Activated CD4-positive, alpha-beta memory T cell treated with anti-CD3 and anti-CD28 coated beads for 36 hours (primary cell): ENCODE results near the gene CCDC141. TPM values are rescaled to one million over a fixed set of nuclear protein-coding genes. Genes with fewer than 3 reads are reported as not detected.

Experiments
- CTCF ChIA-PET: fragments of 350-600 bp; sonication (Branson Sonifier 250); formaldehyde crosslinking; loops from one replicate; lab custom pipeline; 2021; ENCODE audit warnings: antibody characterized with exemption, inconsistent platforms; lab: Charles Lee
- POLR2A ChIA-PET: fragments of 350-600 bp; sonication (Branson Sonifier 250); formaldehyde crosslinking; loops from one replicate; lab custom pipeline; 2021; ENCODE audit warnings: antibody characterized with exemption; lab: Charles Lee
- DNase-seq: peaks from one replicate; pipeline ENCODE4 v3.0.0-alpha.2; 2020
- H3K27ac Mint-ChIP-seq: one replicate; pipeline ENCODE4 v1.8.0; 2021; ENCODE audit warnings: mixed read lengths
- H3K27me3 Mint-ChIP-seq: one replicate; pipeline ENCODE4 v1.8.0; 2021; ENCODE audit warnings: mixed read lengths
- H3K36me3 Mint-ChIP-seq: one replicate; pipeline ENCODE4 v1.8.0; 2021; ENCODE audit warnings: mixed read lengths
- H3K4me1 Mint-ChIP-seq: one replicate; pipeline ENCODE4 v1.8.0; 2021; ENCODE audit warnings: low read depth, mixed read lengths
- H3K4me3 Mint-ChIP-seq: one replicate; pipeline ENCODE4 v1.8.0; 2021; ENCODE audit warnings: mild to moderate bottlenecking, mixed read lengths
- H3K9me3 Mint-ChIP-seq: one replicate; pipeline ENCODE4 v1.8.0; 2021; ENCODE audit warnings: mixed read lengths
- intact Hi-C: fragments of 100-400 bp; cut with micrococcal nuclease; formaldehyde crosslinking; loops from one replicate; pipeline ENCODE4 v1.15.1; 2023
- total RNA-seq, 2 experiments: library from RNA; stranded (reverse); gene quantifications; one replicate each; pipeline ENCODE4 v1.2.3, GENCODE V29; 2021

Gene CCDC141
- total RNA-seq, 2 experiments from 2014 or later: 0.93 to 1.3 TPM

GRCh38 chr2:178951266-178952006, 98.5 kb downstream of the CCDC141 start:
- H3K27me3 Mint-ChIP-seq: no peaks in the 10 kb centered on the region
- no peak overlapping the region for H3K4me3 Mint-ChIP-seq
- ChIA-PET POLR2A (interaction anchor here (0.6 kb wide), 1 partner anchor 136 kb away, joined by 4 read pairs; no protein-coding TSS in a partner anchor), CTCF (no interaction called here)
- no peaks in the 10 kb centered on the region for H3K36me3 Mint-ChIP-seq
- H3K4me1 Mint-ChIP-seq: no peaks in the 10 kb centered on the region
- no peaks in the 10 kb centered on the region for H3K9me3 Mint-ChIP-seq
- DNase-seq: no peak
- H3K27ac Mint-ChIP-seq: no peak overlapping the region
- intact Hi-C loops: no loop called here

- H3K27me3 Mint-ChIP-seq: no peaks in the 10 kb centered on the region
- H3K4me1 Mint-ChIP-seq: no peaks in the 10 kb centered on the region
- ChIA-PET POLR2A (no interaction called here), CTCF (interaction anchor here (1.1 kb wide), 1 partner anchor 180 kb away, joined by 3 read pairs; no protein-coding TSS in a partner anchor)
- DNase-seq: no peak
- intact Hi-C loops: no loop called here
- H3K27ac Mint-ChIP-seq: no peak overlapping the region
- no peaks in the 10 kb centered on the region for H3K9me3 Mint-ChIP-seq
- H3K4me3 Mint-ChIP-seq: no peak overlapping the region
- no peaks in the 10 kb centered on the region for H3K36me3 Mint-ChIP-seq
Measured at GRCh38 chr2:178949584-178949983, 100.4 kb downstream of the CCDC141 start.

- H3K36me3 Mint-ChIP-seq: no peaks in the 10 kb centered on the region
- intact Hi-C loops: no loop called here
- no peaks in the 10 kb centered on the region for H3K27me3 Mint-ChIP-seq
- H3K4me1 Mint-ChIP-seq: no peaks in the 10 kb centered on the region
- H3K27ac Mint-ChIP-seq: no peak overlapping the region
- no peaks in the 10 kb centered on the region for H3K9me3 Mint-ChIP-seq
- no peak overlapping the region for H3K4me3 Mint-ChIP-seq
- CTCF ChIA-PET: interaction anchor here (1.0 kb wide), 1 partner anchor 58 kb away, joined by 3 read pairs; no protein-coding TSS in a partner anchor
- no peak for DNase-seq
- POLR2A ChIA-PET: no interaction called here
Measured at GRCh38 chr2:178949151-178949550, 100.8 kb downstream of the CCDC141 start.

- intact Hi-C loops: no loop called here
- Mint-ChIP-seq H3K4me3 (no peak overlapping the region), H3K4me1 (no peaks in the 10 kb centered on the region), H3K36me3 (no peaks in the 10 kb centered on the region), H3K27ac (no peak overlapping the region), H3K27me3 (no peaks in the 10 kb centered on the region), H3K9me3 (no peaks in the 10 kb centered on the region)
- POLR2A ChIA-PET: no interaction called here
- CTCF ChIA-PET: interaction anchor here (1.8 kb wide), 1 partner anchor 183 kb away, joined by 5 read pairs; no protein-coding TSS in a partner anchor
- DNase-seq: no peak
Measured at GRCh38 chr2:178947006-178947405, 102.9 kb downstream of the CCDC141 start.

- no peak overlapping the region for H3K4me3 Mint-ChIP-seq
- H3K4me1 Mint-ChIP-seq: no peaks in the 10 kb centered on the region
- H3K36me3 Mint-ChIP-seq: no peaks in the 10 kb centered on the region
- ChIA-PET CTCF (no interaction called here), POLR2A (no interaction called here)
- intact Hi-C loops: no loop called here
- no peak for DNase-seq
- H3K9me3 Mint-ChIP-seq: no peaks in the 10 kb centered on the region
- H3K27me3 Mint-ChIP-seq: no peaks in the 10 kb centered on the region
- H3K27ac Mint-ChIP-seq: no peak overlapping the region
Measured at GRCh38 chr2:178946494-178946893, 103.4 kb downstream of the CCDC141 start.

- Mint-ChIP-seq H3K27ac (no peak overlapping the region), H3K27me3 (no peaks in the 10 kb centered on the region), H3K36me3 (no peaks in the 10 kb centered on the region), H3K4me1 (no peaks in the 10 kb centered on the region), H3K4me3 (no peak overlapping the region), H3K9me3 (no peaks in the 10 kb centered on the region)
- ChIA-PET CTCF (interaction anchor here (0.6 kb wide), 1 partner anchor 17 kb away, joined by 3 read pairs; no protein-coding TSS in a partner anchor), POLR2A (no interaction called here)
- DNase-seq: no peak
- intact Hi-C loops: no loop called here
Measured at GRCh38 chr2:178943745-178944144, 106.2 kb downstream of the CCDC141 start.

GRCh38 chr2:178934571-178934970, 115.4 kb downstream of the CCDC141 start:
- Mint-ChIP-seq H3K27me3 (peaks cover 2% of the 10 kb centered on the region), H3K4me3 (no peak overlapping the region), H3K9me3 (peaks cover 13% of the 10 kb centered on the region), H3K27ac (no peak overlapping the region), H3K36me3 (peaks cover 11% of the 10 kb centered on the region), H3K4me1 (no peaks in the 10 kb centered on the region)
- no peak for DNase-seq
- ChIA-PET POLR2A (no interaction called here), CTCF (no interaction called here)
- intact Hi-C loops: no loop called here

GRCh38 chr2:178933493-178933892, 116.4 kb downstream of the CCDC141 start:
- POLR2A ChIA-PET: no interaction called here
- peaks cover 13% of the 10 kb centered on the region for H3K9me3 Mint-ChIP-seq
- intact Hi-C loops: no loop called here

GRCh38 chr2:178928077-178928476, 121.9 kb downstream of the CCDC141 start:
- ChIA-PET POLR2A (no interaction called here), CTCF (interaction anchor here (1.7 kb wide), 1 partner anchor 15 kb away, joined by 6 read pairs; no protein-coding TSS in a partner anchor)
- DNase-seq: no peak
- H3K36me3 Mint-ChIP-seq: peaks cover 2% of the 10 kb centered on the region
- no peak overlapping the region for H3K27ac Mint-ChIP-seq
- no peak overlapping the region for H3K4me3 Mint-ChIP-seq
- peaks cover 3% of the 10 kb centered on the region for H3K27me3 Mint-ChIP-seq
- no peaks in the 10 kb centered on the region for H3K4me1 Mint-ChIP-seq
- intact Hi-C loops: no loop called here
- peaks cover 4% of the 10 kb centered on the region for H3K9me3 Mint-ChIP-seq

More at GRCh38 chr2:178933493-178933892, 116.4 kb downstream of the CCDC141 start:
- H3K36me3 Mint-ChIP-seq: peaks cover 11% of the 10 kb centered on the region
- peaks cover 2% of the 10 kb centered on the region for H3K27me3 Mint-ChIP-seq
- no peak overlapping the region for H3K27ac Mint-ChIP-seq
- CTCF ChIA-PET: no interaction called here
- no peak for DNase-seq
- no peak overlapping the region for H3K4me3 Mint-ChIP-seq
- H3K4me1 Mint-ChIP-seq: no peaks in the 10 kb centered on the region

- POLR2A ChIA-PET: no interaction called here
- Mint-ChIP-seq H3K36me3 (peaks cover 2% of the 10 kb centered on the region), H3K4me3 (no peak overlapping the region), H3K27me3 (peaks cover 3% of the 10 kb centered on the region), H3K9me3 (peaks cover 4% of the 10 kb centered on the region), H3K4me1 (no peaks in the 10 kb centered on the region), H3K27ac (no peak overlapping the region)
- no peak for DNase-seq
- intact Hi-C loops: no loop called here
- CTCF ChIA-PET: interaction anchor here (0.7 to 1.7 kb wide), 7 partner anchors 12 to 227 kb away, joined by 3 to 6 read pairs (median 3); no protein-coding TSS in a partner anchor
Measured at GRCh38 chr2:178927173-178927572, 122.8 kb downstream of the CCDC141 start.

- ChIA-PET POLR2A (no interaction called here), CTCF (interaction anchor here (1.0 kb wide), 1 partner anchor 12 kb away, joined by 4 read pairs; no protein-coding TSS in a partner anchor)
- Mint-ChIP-seq H3K27ac (no peak overlapping the region), H3K4me1 (no peaks in the 10 kb centered on the region), H3K4me3 (no peak overlapping the region), H3K9me3 (no peaks in the 10 kb centered on the region), H3K36me3 (no peaks in the 10 kb centered on the region), H3K27me3 (peaks cover 3% of the 10 kb centered on the region)
- no peak for DNase-seq
- intact Hi-C loops: no loop called here
Measured at GRCh38 chr2:178924817-178925216, 125.1 kb downstream of the CCDC141 start.

- no peak overlapping the region for H3K27ac Mint-ChIP-seq
Measured at GRCh38 chr2:178923546-178923945, 126.4 kb downstream of the CCDC141 start.

More at GRCh38 chr2:178923546-178923945, 126.4 kb downstream of the CCDC141 start:
- POLR2A ChIA-PET: no interaction called here
- Mint-ChIP-seq H3K4me3 (no peak overlapping the region), H3K36me3 (no peaks in the 10 kb centered on the region), H3K9me3 (no peaks in the 10 kb centered on the region), H3K27me3 (peaks cover 3% of the 10 kb centered on the region), H3K4me1 (no peaks in the 10 kb centered on the region)
- intact Hi-C loops: no loop called here
- CTCF ChIA-PET: interaction anchor here (0.9 to 1.0 kb wide), 2 partner anchors 8 to 10 kb away, joined by 3 to 4 read pairs; no protein-coding TSS in a partner anchor
- no peak for DNase-seq
